Left lung (tissue), 10 donors: Measurements from ENCODE around the gene TRIM37. TPM values are rescaled to one million over a fixed set of nuclear protein-coding genes. Genes with fewer than 3 reads are reported as not detected.

Experiments
- ATAC-seq: fragments of 200-7000 bp; cut with Tn5 transposase; one replicate; pipeline ENCODE4 v1.9.1; 2020; ENCODE audit warnings: moderate library complexity
- DNase-seq, 4 donors: peaks; one replicate each; pipeline ENCODE4 v3.0.0-alpha.2; 2013 to 2020
- H3K27ac ChIP-seq, 2 donors: fragments of 200-600 bp; sonication (generic) in 1 of 2; one replicate each; pipeline versions ENCODE4 v1.5.0 to v1.8.0; 2020 to 2021
- H3K27me3 ChIP-seq, 2 donors: fragments of 200-600 bp; sonication (generic) in 1 of 2; one replicate each; pipeline versions ENCODE4 v1.5.0 to v1.8.0; 2020 to 2021
- H3K36me3 ChIP-seq, 2 donors: fragments of 200-600 bp; sonication (generic) in 1 of 2; one replicate each; pipeline versions ENCODE4 v1.5.0 to v1.8.0; 2020 to 2021
- H3K4me1 ChIP-seq, 2 donors: fragments of 200-600 bp; one replicate each; pipeline ENCODE4 v1.8.0; 2021
- H3K4me3 ChIP-seq, 2 donors: fragments of 200-600 bp; sonication (generic) in 1 of 2; one replicate each; pipeline versions ENCODE4 v1.5.0 to v1.8.0; 2020 to 2021; ENCODE audit warnings: mild to moderate bottlenecking in 1 of 2
- H3K9me3 ChIP-seq, 2 donors: fragments of 200-600 bp; sonication (generic) in 1 of 2; one replicate each; pipeline versions ENCODE4 v1.5.0 to v1.8.0; 2020 to 2021
- intact Hi-C, 2 donors: fragments of 100-400 bp; cut with DNase I; formaldehyde crosslinking; loops; one replicate each; pipeline versions ENCODE4 v1.11.2 to v1.14.2; 2022
- polyA plus RNA-seq, 6 donors: library from polyadenylated mRNA; unstranded; fragments of 120-200 nt; gene quantifications; one replicate each; pipeline ENCODE4 v1.2.1, GENCODE V29; 2013; ENCODE audit not compliant: insufficient read length in 6 of 6
- total RNA-seq, 2 donors: library from RNA; stranded (reverse); fragmentation: NEBNext Ultra II Directional; extraction: Animal tissue kit (Norgen Biotek cat#: 25700); gene quantifications; one replicate each; pipeline ENCODE4 v1.2.1, GENCODE V29; 2021
- TF ChIP-seq, protein P1 (sequence below), 2 donors: fragments of 200-600 bp; sonication (generic) in 1 of 2; IDR thresholded peaks; one replicate each; pipeline versions ENCODE4 v1.5.0 to v1.8.0; 2021; ENCODE audit warnings: antibody characterized with exemption in 2 of 2
- donor health status: DM: no; HTN: yes; CAD: no.
- donor health status: DM: no; HTN: no; CAD: no.

The TRIM37 gene
- total and polyA plus RNA-seq, 8 donors: 17.0 to 23.3 (median 21.4) TPM

DNA sequence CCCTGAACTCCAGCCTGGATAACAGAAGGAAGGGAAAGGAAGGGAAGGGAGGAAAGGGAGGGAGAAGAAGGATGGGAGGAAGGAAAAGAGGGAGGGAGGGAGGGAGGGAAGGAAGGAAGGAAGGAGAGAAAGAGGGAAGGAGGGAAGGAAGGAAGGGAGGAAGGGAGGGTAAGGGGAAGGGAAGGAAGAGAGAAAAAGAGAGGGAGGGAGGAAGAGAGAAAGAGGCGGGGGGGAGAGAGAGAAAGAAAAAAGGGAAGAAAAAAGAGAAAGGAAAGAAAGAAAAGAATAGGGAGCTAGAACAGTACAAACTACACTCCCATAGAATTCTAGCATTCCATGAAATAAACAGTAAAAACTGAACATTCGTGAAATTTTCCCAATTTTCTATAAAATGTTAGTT, 23.1 kb upstream of the TRIM37 start:
- Histone ChIP-seq H3K27ac (no peak overlapping the region), H3K36me3 (peaks cover 0 to 3% of the 10 kb centered on the region in 2 donors), H3K27me3 (no peaks in the 10 kb centered on the region), H3K4me3 (no peak overlapping the region), H3K4me1 (no peaks in the 10 kb centered on the region), H3K9me3 (no peaks in the 10 kb centered on the region)
- DNase-seq (no peak), ATAC-seq (no peak)
- TF ChIP-seq, protein P1, sequence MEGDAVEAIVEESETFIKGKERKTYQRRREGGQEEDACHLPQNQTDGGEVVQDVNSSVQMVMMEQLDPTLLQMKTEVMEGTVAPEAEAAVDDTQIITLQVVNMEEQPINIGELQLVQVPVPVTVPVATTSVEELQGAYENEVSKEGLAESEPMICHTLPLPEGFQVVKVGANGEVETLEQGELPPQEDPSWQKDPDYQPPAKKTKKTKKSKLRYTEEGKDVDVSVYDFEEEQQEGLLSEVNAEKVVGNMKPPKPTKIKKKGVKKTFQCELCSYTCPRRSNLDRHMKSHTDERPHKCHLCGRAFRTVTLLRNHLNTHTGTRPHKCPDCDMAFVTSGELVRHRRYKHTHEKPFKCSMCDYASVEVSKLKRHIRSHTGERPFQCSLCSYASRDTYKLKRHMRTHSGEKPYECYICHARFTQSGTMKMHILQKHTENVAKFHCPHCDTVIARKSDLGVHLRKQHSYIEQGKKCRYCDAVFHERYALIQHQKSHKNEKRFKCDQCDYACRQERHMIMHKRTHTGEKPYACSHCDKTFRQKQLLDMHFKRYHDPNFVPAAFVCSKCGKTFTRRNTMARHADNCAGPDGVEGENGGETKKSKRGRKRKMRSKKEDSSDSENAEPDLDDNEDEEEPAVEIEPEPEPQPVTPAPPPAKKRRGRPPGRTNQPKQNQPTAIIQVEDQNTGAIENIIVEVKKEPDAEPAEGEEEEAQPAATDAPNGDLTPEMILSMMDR (IDR thresholded peaks at IDR 0.05): no peak
- intact Hi-C loops: no loop called here

DNA sequence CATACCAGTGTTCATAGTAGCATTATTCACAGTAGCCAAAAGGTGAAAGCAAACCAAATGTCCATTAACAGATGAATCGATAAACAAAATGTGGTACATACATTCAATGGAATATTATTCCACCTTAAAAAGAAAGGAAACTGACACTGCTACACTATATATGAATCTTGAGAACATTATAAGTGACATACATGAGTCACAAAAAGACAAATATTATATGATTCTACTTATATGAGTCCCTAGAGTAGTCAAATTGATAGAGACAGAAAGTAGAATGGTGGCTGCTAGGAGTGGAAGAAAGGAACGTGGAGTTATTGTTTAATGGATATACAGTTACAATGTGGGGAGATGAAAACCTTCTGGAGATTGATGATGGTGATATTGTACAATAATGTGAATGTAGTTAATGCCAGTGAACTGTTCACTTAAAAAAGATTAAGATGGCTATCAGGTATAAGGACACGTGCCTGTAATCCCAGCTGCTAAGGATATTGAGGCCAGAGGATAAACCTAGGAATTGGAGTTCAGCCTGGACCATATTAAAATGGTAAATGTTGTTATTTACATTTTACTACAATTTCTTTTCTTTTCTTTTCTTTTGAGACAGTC, 20.2 kb upstream of the TRIM37 start:
- Histone ChIP-seq H3K4me3 (no peak overlapping the region), H3K36me3 (peaks cover 0 to 10% of the 10 kb centered on the region in 2 donors), H3K27me3 (no peaks in the 10 kb centered on the region), H3K9me3 (no peaks in the 10 kb centered on the region), H3K27ac (no peak overlapping the region), H3K4me1 (no peaks in the 10 kb centered on the region)
- DNase-seq (no peak), ATAC-seq (no peak)
- TF ChIP-seq, protein P1 (IDR thresholded peaks at IDR 0.05): no peak
- intact Hi-C loops: no loop called here

DNA sequence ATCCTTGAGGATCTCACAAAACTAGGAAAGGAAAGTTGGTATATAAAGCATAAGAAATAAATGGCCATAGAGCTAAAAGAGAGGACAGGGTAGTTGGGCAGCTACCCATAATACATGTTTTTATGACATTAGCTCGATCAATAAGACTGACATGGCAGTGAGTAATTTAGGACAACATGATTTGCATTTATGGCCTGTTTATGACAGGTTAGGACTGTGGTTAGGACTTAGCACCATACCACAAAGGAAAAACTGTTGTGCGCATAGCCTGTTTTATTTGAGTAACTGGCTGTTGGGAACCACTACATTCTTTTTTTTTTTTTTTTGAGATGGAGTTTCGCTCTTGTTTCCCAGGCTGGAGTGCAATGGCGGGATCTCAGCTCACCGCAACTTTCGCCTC, 18.0 kb upstream of the TRIM37 start:
- no peak overlapping the region for H3K4me3 ChIP-seq
- no peaks in the 10 kb centered on the region for H3K27me3 ChIP-seq
- TF ChIP-seq, protein P1 (IDR thresholded peaks at IDR 0.05): no peak
- intact Hi-C loops: no loop called here
- H3K9me3 ChIP-seq: no peaks in the 10 kb centered on the region
- no peak for DNase-seq
- H3K36me3 ChIP-seq: peaks cover 0 to 19% of the 10 kb centered on the region in 2 donors
- H3K27ac ChIP-seq: no peak overlapping the region
- ATAC-seq: no peak
- H3K4me1 ChIP-seq: no peaks in the 10 kb centered on the region

- ATAC-seq: no peak
- Histone ChIP-seq H3K4me1 (no peaks in the 10 kb centered on the region), H3K36me3 (peaks cover 0 to 20% of the 10 kb centered on the region in 2 donors), H3K9me3 (no peaks in the 10 kb centered on the region), H3K27me3 (no peaks in the 10 kb centered on the region), H3K27ac (no peak overlapping the region), H3K4me3 (no peak overlapping the region)
- intact Hi-C loops: no loop called here
- TF ChIP-seq, protein P1 (IDR thresholded peaks at IDR 0.05): no peak
- DNase-seq: no peak
Observed at GRCh38 chr17:59121901-59122480, 15.3 kb upstream of the TRIM37 start.

DNA sequence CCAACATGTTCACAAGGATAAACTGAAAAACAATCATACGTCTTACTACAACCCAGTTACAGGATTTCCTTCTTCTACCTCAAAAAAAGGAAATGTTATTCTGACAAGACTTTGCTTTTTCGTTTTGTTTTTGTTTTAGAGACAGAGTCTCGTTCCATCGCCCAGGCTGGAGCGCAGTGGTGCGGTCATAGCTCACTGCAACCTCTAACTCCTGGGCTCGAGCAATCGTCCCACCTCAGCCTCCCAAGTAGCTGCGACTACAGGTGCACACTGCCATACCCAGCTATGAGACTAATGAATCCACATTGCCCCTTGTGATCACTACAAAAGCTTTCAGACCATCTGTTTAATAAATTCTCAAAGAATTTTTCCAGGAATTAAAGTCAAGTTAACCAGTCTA, 8.8 kb upstream of the TRIM37 start:
- ATAC-seq (no peak), DNase-seq (no peak)
- H3K36me3 ChIP-seq: peaks cover 0 to 13% of the 10 kb centered on the region in 2 donors
- H3K4me1 ChIP-seq: no peaks in the 10 kb centered on the region
- no peak overlapping the region for H3K4me3 ChIP-seq
- no peaks in the 10 kb centered on the region for H3K27me3 ChIP-seq
- TF ChIP-seq, protein P1 (IDR thresholded peaks at IDR 0.05): no peak
- H3K27ac ChIP-seq: no peak overlapping the region
- intact Hi-C loops: no loop called here
- no peaks in the 10 kb centered on the region for H3K9me3 ChIP-seq
